CD4-positive, alpha-beta T cell treated with Interleukin-17A for 4 hours (primary cell): ENCODE data around the gene KRTAP1-1.
"Not testable (repeated sequence)": the region's sequence is repeated elsewhere in the genome, so short reads cannot be mapped to it uniquely, and the experiment has no call there.

Experiments
- DNase-seq: peaks from one replicate; pipeline ENCODE4 v3.0.0-alpha.2; 2020; ENCODE audit warnings: mixed read lengths

KRTAP1-1 gene

GRCh38 chr17:41009936-41010335, 31.3 kb downstream of the KRTAP1-1 start:
- no peak for DNase-seq

DNA sequence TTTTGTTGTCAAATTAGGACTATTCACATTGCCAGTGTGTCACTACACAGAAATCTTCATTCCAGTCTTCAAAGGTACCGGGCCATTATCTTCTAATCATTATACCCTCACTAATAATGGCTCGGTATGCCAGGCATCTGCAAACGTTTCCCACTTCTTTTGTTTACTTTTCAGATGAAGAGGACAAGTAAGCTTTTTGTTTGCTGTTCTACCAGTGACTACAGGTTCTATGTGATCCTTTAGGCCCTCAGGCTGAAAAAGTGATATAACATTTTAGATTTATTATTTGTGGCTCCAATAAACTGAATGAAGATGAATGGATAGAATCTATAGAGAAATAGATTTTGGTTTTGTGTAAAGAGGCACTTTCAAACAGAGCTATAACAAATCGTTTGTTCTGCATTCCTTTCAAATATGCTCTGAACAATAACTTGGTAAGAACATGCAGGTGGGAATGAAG, 31.9 kb downstream of the KRTAP1-1 start:
- no peak for DNase-seq

DNA sequence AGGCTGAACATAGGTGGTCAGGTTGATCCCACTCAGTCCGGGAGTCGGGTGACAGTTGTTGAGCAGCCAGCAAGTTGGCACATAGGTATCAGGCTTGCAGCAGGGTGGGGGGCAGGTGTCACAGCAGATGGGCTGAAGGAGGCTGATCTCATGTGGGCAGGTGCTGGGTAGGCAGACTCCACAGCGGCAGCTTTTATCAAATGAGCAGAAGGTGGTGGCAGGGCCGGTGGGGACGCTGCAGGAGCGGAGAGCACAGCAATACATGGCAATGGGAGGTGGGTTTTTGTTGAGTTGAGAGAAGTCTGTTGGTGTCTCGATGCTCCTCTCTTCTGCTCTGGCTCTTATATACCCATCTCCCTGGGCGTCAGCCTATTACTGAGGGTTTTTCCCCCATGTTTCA, 32.4 kb downstream of the KRTAP1-1 start, which contains the start of gene KRTAP3-1:
TSS of gene KRTAP3-1 (minus strand) at position 318 of the 400 bp plus-strand sequence. CDS start at position 264, 54 bp downstream.
- DNase-seq = no peak

GRCh38 chr17:41004397-41004796, 36.9 kb downstream of the KRTAP1-1 start:
- DNase-seq = no peak

GRCh38 chr17:41003926-41004325, 37.3 kb downstream of the KRTAP1-1 start:
- DNase-seq = no peak

- no peak for DNase-seq
These were observed 38.4 kb downstream of the KRTAP1-1 start for GRCh38 chr17:41002814-41003213.

DNA sequence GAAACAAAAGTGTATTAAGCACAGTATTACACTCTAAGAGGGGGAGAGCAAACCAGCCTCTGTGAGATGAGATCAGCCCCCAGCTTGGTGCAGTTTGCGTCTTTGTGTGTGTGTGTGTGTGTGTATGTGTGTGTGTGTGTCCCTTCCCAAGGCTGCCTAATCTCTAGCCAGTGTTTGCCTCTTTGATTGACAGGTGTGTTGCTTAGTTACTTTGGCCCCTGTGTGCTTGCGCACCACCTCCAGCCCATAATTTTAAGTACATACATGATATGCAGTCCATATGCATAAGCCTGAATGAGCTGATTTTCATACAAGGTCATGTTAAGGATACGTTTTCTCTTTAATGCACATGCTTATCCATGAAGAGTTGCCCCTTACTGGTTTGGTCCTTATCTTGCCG, 39.5 kb downstream of the KRTAP1-1 start:
- no peak for DNase-seq

GRCh38 chr17:40999563-40999962, 41.7 kb downstream of the KRTAP1-1 start, which contains the start of gene KRTAP3-2:
Gene KRTAP3-2, minus strand, starts transcription at chr17:40999906. Its CDS starts 53 bp downstream, at chr17:40999853.
- DNase-seq = not testable (repeated sequence)

GRCh38 chr17:40997361-40997760, 43.9 kb downstream of the KRTAP1-1 start:
- no peak for DNase-seq

GRCh38 chr17:40996829-40997228, 44.4 kb downstream of the KRTAP1-1 start:
- DNase-seq = no peak

GRCh38 chr17:40995116-40995515, 46.1 kb downstream of the KRTAP1-1 start:
- DNase-seq = no peak

DNA sequence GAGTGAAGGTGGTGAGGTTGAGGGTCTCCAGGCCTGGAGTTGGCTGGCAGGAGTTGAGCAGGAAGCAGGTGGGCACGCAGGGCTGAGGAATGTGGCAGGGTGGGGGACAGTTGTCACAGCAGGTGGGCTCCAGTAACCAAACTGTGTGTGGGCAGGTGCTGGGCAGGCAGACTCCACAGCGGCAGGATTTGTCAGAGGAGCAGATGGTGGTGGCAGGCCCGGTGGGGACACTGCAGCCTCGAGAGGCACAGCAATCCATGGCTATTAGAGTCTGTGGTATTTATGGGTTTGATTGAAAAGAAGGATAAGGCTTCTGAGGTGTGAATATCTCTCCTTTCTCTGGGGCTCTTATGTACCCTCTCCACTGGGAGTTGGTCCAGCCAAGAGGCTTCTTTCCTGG, 47.4 kb downstream of the KRTAP1-1 start, which contains the start of gene KRTAP3-3:
TSS of gene KRTAP3-3 (minus strand) at position 326 of the 400 bp plus-strand sequence. CDS start at position 259, 67 bp downstream.
- no peak for DNase-seq

- no peak for DNase-seq
These were observed 48.2 kb downstream of the KRTAP1-1 start for GRCh38 chr17:40993084-40993483.

DNA sequence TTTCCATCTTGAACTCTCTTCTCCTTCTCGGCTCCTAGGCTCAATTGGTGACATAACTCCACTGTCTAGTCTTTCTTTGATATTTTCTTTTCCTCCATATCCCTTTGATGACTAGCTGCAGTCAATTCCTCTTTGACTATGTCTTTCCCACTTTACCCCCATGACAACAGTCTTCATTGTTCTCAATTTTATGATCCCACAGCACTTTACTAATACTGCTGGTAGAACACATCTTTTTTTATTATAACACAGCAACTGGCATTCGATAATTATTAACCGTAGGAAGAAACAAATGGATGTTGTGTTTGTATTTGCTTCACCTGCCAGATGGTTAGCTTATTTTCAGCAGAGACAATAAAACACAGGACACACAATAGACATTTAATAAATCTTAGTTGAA, 48.6 kb downstream of the KRTAP1-1 start:
- DNase-seq = no peak
